ENCODE data around the gene ZC2HC1C. TPM values are rescaled to one million over a fixed set of nuclear protein-coding genes. Genes with fewer than 3 reads are reported as not detected.

The ZC2HC1C gene
- total RNA-seq, 4 donors from 2014 or later = 5.3 to 13.1 (median 7.3) TPM

GRCh38 chr14:75098682-75099081 is 29.2 kb downstream of the ZC2HC1C start:
- ATAC-seq (peak; percentile 86 to 88), DNase-seq (no peak)
- Histone ChIP-seq H3K36me3 (peaks cover 0 to 71% of the 10 kb centered on the region in 2 donors), H3K9me3 (no peaks in the 10 kb centered on the region), H3K27me3 (no peaks in the 10 kb centered on the region), H3K4me1 (peaks cover 30 to 31% of the 10 kb centered on the region in 2 donors), H3K27ac (peak overlapping the region; percentile 71 to 84 (median 79)), H3K4me3 (no peak overlapping the region)
- intact Hi-C loops (cut with DNase I; ENCODE audit: low total_unique reads) (no loop called here), in situ Hi-C loops (cut with MboI; ENCODE audit: low sequenced_read_pairs in 4 of 4) (loop anchor here in 2 of 4 donors (25.0 kb wide), 1 partner anchor 161 kb away; no protein-coding TSS in a partner anchor)
- TF ChIP-seq CTCF (IDR thresholded peaks at IDR 0.05 in 4 of 5, conservative IDR thresholded peaks at IDR 0.05 in 1 of 5) (no peak), POLR2A (IDR thresholded peaks at IDR 0.05) (no peak)

- no peak overlapping the region for H3K4me3 ChIP-seq
- intact Hi-C loops (cut with DNase I; ENCODE audit: low total_unique reads) = no loop called here
- peaks cover 29% of the 10 kb centered on the region in 2 donors for H3K4me1 ChIP-seq
- no peaks in the 10 kb centered on the region for H3K27me3 ChIP-seq
- DNase-seq (no peak), ATAC-seq (no peak)
- H3K27ac ChIP-seq = no peak overlapping the region
- H3K36me3 ChIP-seq = peaks cover 0 to 71% of the 10 kb centered on the region in 2 donors
- H3K9me3 ChIP-seq = no peaks in the 10 kb centered on the region
- in situ Hi-C loops (cut with MboI; ENCODE audit: low sequenced_read_pairs in 4 of 4) = no loop called here
- TF ChIP-seq POLR2A (IDR thresholded peaks at IDR 0.05) (no peak), CTCF (IDR thresholded peaks at IDR 0.05 in 4 of 5, conservative IDR thresholded peaks at IDR 0.05 in 1 of 5) (no peak)
Observed at GRCh38 chr14:75101491-75101890, 32.0 kb downstream of the ZC2HC1C start.

- TF ChIP-seq POLR2A (IDR thresholded peaks at IDR 0.05) (no peak), CTCF (IDR thresholded peaks at IDR 0.05 in 4 of 5, conservative IDR thresholded peaks at IDR 0.05 in 1 of 5) (no peak)
- Histone ChIP-seq H3K4me1 (no peaks in the 10 kb centered on the region), H3K27ac (no peak overlapping the region), H3K27me3 (no peaks in the 10 kb centered on the region), H3K36me3 (peaks cover 0 to 91% of the 10 kb centered on the region in 2 donors), H3K4me3 (no peak overlapping the region), H3K9me3 (no peaks in the 10 kb centered on the region)
- in situ Hi-C loops (cut with MboI; ENCODE audit: low sequenced_read_pairs in 4 of 4) = no loop called here
- DNase-seq = no peak
- intact Hi-C loops (cut with DNase I; ENCODE audit: low total_unique reads) = no loop called here
- no peak for ATAC-seq
Observed at GRCh38 chr14:75107186-75107585, 37.7 kb downstream of the ZC2HC1C start.

GRCh38 chr14:75109877-75110276 is 40.4 kb downstream of the ZC2HC1C start:
- no peak for DNase-seq
- no peaks in the 10 kb centered on the region for H3K4me1 ChIP-seq
- in situ Hi-C loops (cut with MboI; ENCODE audit: low sequenced_read_pairs in 4 of 4) = no loop called here
- no peaks in the 10 kb centered on the region for H3K27me3 ChIP-seq
- H3K4me3 ChIP-seq = no peak overlapping the region
- no peak for ATAC-seq
- intact Hi-C loops (cut with DNase I; ENCODE audit: low total_unique reads) = no loop called here
- no peaks in the 10 kb centered on the region for H3K9me3 ChIP-seq
- TF ChIP-seq POLR2A (IDR thresholded peaks at IDR 0.05) (no peak), CTCF (IDR thresholded peaks at IDR 0.05 in 4 of 5, conservative IDR thresholded peaks at IDR 0.05 in 1 of 5) (no peak)
- peaks cover 2 to 100% of the 10 kb centered on the region in 2 donors for H3K36me3 ChIP-seq
- H3K27ac ChIP-seq = no peak overlapping the region

- no peak for DNase-seq
- intact Hi-C loops (cut with DNase I; ENCODE audit: low total_unique reads) = no loop called here
- Histone ChIP-seq H3K27me3 (no peaks in the 10 kb centered on the region), H3K36me3 (peaks cover 2 to 100% of the 10 kb centered on the region in 2 donors), H3K4me3 (no peak overlapping the region), H3K4me1 (no peaks in the 10 kb centered on the region), H3K9me3 (no peaks in the 10 kb centered on the region), H3K27ac (no peak overlapping the region)
- no peak for ATAC-seq
- no peak for TF ChIP-seq POLR2A (IDR thresholded peaks at IDR 0.05)
- TF ChIP-seq CTCF (IDR thresholded peaks at IDR 0.05 in 4 of 5, conservative IDR thresholded peaks at IDR 0.05 in 1 of 5) = no peak
- in situ Hi-C loops (cut with MboI; ENCODE audit: low sequenced_read_pairs in 4 of 4) = no loop called here
Observed at GRCh38 chr14:75113932-75114539, 44.6 kb downstream of the ZC2HC1C start.
